GM21717 (cell line): ENCODE measurements around the gene ZSWIM6.

ENCODE experiments used
- ATAC-seq: cut with Tn5 transposase; IDR thresholded peaks from one replicate; pipeline ENCODE4 v1.9.1; 2021; ENCODE audit warnings: mild to moderate bottlenecking, moderate library complexity; ENCODE audit not compliant: unreplicated experiment

Gene ZSWIM6

GRCh38 chr5:61331407-61332357 is at the start of gene ZSWIM6:
ZSWIM6 (plus strand) TSS chr5:61332258; CDS start chr5:61332273, 15 bp downstream.
- peak; percentile 64 for ATAC-seq

GRCh38 chr5:61283471-61283870 is 48.6 kb upstream of the ZSWIM6 start:
- no peak for ATAC-seq

- no peak for ATAC-seq
These were observed 46.5 kb upstream of the ZSWIM6 start for GRCh38 chr5:61285531-61285930.

DNA sequence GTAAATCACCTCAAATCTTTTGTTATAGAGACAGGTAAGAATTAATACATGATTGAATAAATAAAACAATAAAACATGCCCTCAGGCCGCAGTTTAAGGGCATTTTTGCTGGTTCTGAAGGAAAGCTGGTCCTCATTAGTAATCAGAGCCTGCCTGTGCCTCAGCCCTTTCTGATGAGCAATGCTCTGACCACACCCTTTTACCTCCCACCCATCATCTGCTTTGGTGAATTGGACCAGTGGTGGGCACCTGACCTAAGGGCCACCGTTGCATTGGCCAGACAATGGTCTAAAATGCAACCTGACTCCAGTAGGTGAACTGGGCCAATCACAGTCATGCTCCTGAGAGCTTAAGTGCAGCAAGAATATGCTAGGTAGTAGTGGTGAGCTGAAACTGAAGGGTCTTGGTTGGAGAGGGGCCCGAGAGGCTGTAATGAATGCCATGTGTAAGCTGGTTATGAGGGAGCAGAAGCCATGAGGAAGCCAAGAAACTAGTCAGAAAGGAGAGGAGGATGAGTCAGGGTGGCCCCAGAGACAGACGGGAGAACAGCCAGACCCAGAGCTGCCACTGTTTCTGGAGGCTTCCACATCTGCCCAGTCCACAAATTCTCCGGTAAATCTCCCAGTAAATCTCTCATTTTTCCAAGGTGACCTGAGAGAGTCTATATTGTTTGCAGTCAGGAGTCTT is 45.5 kb upstream of the ZSWIM6 start:
- no peak for ATAC-seq

- no peak for ATAC-seq
These were observed 44.6 kb upstream of the ZSWIM6 start for GRCh38 chr5:61287474-61287873.

- ATAC-seq, result no peak
These were observed 42.8 kb upstream of the ZSWIM6 start for GRCh38 chr5:61289241-61289640.

GRCh38 chr5:61289669-61290306 is 42.3 kb upstream of the ZSWIM6 start:
- ATAC-seq, result no peak

- no peak for ATAC-seq
These were observed 41.3 kb upstream of the ZSWIM6 start for GRCh38 chr5:61290791-61291210.

DNA sequence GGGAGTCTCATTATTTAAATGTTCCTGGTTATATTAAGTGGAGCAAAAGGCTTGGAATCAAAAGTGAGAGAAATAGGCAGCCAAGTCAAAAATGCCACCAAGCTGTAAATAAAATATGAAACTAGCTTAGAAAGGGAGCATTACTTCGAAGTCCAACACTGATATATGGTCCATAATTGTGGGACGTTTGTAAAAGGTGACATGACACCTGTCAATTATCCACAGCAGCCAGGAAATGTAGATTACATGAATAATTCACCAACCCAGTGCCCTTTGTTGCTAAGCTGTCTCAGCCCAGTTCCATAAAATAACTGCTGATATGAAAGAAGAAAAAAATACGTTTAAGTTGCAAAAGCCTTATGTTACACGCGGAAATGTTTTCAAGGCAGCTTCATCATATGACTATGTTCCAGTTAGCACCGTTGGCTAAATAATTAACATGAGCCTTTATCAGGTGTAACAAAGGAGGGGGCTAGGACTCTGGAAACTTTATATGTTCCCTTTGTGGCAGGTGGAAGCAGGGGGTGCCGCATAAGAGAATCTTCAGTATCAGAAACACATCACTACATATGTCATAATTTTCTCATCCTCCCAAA is 39.9 kb upstream of the ZSWIM6 start:
- no peak for ATAC-seq

DNA sequence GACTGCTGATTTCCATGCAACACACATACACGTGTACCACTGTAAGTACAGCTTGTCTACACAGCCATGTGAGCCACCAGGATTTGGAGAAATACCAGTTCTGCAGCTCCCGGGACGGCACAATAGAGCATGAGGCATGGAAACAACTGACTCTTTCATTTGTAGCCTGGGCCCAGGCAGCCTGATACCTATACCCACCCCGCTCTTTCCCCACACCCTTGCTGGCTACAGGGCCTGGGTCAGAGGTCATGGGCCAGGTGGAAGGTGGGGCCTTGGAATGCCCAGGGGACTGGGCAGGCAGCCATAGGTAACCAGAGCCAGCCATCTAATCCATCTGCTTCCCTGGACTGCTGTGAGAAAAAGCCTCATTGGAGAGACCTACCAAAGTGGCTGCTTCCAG is 39.0 kb upstream of the ZSWIM6 start:
- ATAC-seq, result no peak

DNA sequence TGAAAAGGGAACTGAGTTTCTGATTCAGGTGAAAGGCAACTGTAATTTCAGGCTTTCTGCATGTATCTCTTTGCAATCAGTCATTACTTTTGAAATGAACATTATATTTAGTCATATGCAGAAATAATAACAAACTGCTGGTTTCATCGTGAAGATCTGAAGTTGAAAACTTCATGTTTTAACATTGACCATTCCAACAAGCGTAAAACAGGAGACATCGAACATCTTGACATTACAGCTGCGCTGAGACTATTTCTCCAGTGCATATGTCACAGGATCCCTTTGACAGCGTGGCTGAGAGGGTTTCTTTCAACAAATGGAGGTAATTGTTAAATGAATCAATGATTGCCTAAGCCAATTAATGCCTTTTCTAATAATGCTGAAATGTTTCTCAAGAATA is 38.2 kb upstream of the ZSWIM6 start:
- no peak for ATAC-seq

GRCh38 chr5:61295365-61295764 is 36.7 kb upstream of the ZSWIM6 start:
- no peak for ATAC-seq

- ATAC-seq, result no peak
These were observed 34.0 kb upstream of the ZSWIM6 start for GRCh38 chr5:61298066-61298465.

DNA sequence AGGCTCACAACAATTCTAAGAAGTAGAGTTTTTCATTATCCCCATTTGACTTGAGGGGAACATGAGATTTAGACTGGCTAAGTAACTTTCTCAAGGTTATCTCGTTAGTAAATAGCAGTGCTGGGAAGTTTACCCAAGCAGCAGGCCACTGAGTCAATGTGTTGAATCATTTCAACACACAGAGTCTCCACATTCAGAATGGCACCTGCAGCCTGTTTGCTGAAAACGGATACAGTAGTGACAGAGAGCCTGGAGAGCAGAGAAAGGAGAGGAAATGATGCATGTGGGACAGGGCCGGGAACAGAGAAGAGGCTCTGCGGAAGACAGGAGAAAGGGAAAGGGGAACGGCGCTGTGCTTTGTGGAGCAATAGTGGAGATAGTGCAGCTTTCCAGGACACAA is 33.5 kb upstream of the ZSWIM6 start:
- ATAC-seq, result no peak

- no peak for ATAC-seq
These were observed 32.8 kb upstream of the ZSWIM6 start for GRCh38 chr5:61299261-61299681.

GRCh38 chr5:61301341-61302199 is 30.5 kb upstream of the ZSWIM6 start:
- no peak for ATAC-seq

DNA sequence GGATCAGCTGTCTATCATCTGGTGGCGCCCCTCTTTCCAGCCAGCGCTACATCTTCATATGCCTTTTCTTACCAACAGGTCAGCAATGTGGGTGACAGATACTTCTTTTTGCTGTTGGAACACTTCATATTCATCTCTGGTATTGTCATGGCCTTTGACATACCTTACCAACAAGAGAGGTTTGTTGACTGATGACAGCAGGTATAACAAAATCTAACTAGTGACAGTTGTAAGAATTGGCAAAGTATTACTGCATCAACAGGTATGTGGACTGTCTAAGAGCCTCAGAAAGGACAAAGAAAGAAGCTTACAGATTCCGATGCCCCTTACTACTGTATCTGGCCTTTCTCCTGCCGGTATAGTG is 29.9 kb upstream of the ZSWIM6 start:
- no peak for ATAC-seq

DNA sequence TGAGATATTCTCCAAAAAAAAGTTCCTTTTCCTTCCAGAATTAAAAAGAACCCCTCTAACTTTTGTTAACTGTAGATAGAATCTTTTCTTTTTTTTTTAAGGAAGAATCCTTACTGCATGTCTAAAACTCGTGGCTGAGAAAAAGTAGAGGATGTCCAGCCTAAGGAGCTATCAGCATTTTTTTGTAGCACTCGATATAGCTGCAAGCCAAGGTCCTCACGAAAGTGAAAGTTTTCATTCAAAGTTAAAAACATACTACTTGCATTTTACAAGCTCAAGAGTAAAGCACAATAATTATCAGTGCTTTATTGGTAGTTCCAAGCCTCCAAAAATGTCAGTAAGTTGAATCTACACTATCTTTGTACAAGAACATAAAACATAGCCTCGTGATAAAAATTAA is 28.7 kb upstream of the ZSWIM6 start:
- no peak for ATAC-seq

GRCh38 chr5:61304590-61305381 is 27.3 kb upstream of the ZSWIM6 start:
- ATAC-seq, result no peak
